Stimulated activated CD8-positive, alpha-beta memory T cell treated with anti-CD3 and anti-CD28 coated beads, Interleukin-7, amount 100 ng/mL, for 48 hours (primary cell): ENCODE results near the gene GMPR.
A peak's percentile ranks its signal among the peaks of the same experiment; 100 is the strongest.

Experiments
- DNase-seq, 2 donors: peaks; one replicate each; pipeline ENCODE4 v3.0.0-alpha.2; 2020; ENCODE audit warnings: low read depth in 1 of 2; ENCODE audit errors: extremely low read depth in 1 of 2

Gene GMPR

GRCh38 chr6:16296061-16296670 is 57.8 kb downstream of the GMPR start:
- DNase-seq = no peak

- DNase-seq = no peak
Observed at GRCh38 chr6:16299861-16300260, 61.5 kb downstream of the GMPR start.

DNA sequence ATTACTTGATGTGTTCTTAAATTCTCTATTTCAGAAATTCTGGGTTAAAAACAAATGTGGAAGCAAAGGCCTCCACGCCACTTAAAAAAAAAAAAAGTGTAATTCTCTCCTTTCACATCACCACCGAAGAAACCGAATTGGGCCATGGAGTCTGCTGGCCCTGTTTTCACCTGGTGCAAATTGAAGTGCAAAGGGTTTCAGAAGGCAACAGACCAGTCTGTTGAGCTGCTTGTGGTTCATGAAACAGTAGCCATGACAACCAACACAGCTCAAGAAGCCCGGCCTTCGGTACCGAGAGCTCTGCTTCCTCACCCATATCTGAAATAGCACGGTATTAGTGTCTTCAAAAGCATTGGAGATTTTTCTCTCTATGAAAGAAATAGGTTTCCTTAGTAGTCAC is 63.1 kb downstream of the GMPR start:
- DNase-seq = no peak

DNA sequence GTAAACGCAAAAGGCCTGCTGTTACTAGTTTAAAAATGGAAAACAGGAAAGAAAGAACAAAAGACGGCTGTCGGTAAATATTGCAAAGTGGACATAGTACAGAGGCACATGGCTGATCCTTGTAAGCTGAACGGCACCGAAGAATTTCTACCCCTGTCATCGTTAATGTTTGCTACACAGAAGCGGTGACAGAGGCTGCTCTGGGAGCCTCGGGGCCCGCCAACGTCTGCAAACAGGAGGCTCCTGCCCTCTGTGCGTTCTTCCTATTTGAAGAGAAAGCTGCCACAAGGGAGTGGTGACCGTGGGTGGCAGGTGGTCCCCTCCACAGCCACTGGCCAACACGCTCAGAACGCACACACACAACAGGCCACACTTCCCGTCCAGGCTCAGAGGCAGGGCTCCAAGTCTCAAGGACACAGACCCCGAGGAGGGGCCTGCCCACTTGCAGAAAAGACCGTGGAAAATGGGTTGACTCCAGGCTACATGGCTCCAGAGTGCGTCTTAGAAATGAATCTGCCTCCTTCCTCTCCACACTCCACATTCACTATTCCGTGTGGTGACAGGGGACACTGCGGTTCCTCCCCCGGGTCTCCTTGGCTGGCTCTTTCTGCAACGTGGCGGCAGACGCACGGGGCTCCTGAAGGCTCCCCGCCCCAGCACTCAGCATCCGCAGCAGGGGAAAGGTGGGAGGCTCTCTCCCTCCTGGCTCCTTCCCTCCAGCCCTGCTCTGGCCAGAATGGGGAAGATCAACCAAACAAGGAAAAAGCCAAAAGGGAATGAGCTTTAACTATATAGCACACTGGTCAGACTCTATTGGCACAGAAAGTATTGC is 64.5 kb downstream of the GMPR start:
- DNase-seq = no peak

GRCh38 chr6:16305246-16305725 is 66.9 kb downstream of the GMPR start:
- peak in 1 of 2 donors; percentile 20 for DNase-seq

DNA sequence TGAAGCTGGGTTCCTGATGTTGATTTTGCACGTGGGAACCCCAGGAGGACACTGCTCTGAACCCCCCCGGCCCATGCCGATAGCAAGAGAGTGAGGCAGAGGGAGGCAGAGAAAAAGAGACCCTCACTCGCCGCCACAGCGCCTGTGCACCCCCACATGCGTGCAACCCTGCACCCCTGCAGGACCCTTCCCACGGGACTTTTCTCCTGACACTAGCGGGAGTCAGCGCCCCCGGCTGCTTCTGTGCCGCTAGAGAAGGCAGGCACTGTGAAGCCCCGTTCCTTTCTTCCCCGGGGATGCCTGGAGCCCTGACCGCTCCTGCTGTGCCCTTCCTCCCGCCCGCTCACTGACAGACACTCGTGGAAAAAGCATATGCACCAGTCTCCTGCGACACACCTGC is 67.4 kb downstream of the GMPR start:
- no peak for DNase-seq

DNA sequence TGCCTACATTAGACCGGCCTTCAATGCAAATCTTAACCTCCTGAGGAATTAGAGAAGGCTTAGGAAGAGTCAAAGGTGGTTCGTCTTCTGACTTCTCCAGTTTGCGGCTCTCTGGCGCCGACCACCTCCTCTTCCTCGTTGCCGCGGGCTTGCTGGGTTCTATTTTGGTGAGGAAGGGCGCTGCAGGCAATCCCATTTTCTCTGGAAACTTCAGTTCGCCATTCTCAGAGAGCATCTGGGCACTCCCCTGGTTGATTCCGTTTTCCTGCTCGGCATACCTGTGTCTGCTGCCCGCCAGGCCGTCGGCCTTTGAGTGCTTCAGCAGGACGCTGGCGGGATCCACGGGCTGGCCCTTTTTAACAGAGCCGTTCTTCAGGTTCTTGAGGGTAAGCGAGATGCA is 67.9 kb downstream of the GMPR start:
- no peak for DNase-seq

- no peak for DNase-seq
Observed at GRCh38 chr6:16311763-16312162, 73.4 kb downstream of the GMPR start.

DNA sequence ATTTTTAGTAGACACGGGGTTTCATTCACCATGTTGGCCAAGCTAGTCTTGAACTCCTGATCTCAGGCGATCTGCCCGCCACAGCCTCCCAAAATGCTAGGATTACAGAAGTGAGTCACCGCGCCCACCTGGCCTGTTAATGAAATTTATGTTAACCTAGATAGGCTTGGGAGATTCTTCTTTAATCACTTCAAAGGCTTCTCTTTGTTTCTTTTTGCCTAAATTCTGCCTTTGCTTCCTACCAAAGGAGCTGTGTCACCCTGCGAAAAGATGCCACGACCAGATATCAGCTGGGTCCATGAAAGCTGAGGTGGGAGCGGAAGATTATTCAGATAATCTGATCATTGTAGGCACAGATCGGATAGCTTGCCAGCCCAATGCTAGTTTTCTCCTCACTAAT is 75.3 kb downstream of the GMPR start:
- no peak for DNase-seq

DNA sequence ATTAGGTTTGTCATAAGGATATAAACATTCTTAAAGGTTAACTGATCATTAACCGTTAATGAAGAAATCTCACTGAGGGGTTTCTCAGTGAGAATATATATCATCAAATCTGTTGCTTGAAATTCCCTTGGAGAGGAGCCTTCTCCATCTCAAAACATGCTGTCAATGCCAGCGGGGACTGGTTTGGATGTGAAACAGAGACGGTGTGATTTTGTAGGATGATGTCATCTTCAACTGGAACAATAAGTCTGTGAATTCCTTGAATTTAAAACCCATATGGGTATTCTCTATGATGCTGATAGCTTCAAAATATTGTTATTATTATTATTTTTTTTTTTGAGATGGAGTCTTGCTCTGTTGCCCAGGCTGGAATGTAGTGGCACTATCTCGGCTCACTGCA is 75.9 kb downstream of the GMPR start:
- no peak for DNase-seq

DNA sequence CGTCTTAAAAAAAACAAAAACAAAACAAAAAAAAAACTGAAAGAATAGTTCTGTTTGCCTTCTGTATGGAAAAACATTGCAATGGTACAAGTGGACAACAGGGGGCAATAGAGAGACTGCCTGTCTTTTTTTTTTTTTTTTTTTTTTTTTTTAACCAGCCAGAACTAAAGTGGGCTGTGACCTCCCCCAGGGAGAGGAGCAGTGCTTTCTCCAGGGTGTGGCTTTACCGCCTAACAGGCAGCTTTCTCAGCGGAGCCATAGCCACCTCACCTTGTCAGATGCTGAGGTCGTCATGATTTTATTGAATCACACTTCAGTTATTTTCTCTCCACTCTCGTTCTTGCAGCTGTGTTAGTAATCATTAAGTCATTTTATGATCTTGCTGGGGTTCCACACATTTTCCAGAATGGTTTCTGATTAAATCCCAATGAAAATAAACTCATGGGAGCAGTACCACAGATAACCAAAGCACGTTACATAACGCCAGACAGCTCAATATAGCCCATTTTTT is 78.4 kb downstream of the GMPR start:
- peak in 1 of 2 donors; percentile 57 for DNase-seq

DNA sequence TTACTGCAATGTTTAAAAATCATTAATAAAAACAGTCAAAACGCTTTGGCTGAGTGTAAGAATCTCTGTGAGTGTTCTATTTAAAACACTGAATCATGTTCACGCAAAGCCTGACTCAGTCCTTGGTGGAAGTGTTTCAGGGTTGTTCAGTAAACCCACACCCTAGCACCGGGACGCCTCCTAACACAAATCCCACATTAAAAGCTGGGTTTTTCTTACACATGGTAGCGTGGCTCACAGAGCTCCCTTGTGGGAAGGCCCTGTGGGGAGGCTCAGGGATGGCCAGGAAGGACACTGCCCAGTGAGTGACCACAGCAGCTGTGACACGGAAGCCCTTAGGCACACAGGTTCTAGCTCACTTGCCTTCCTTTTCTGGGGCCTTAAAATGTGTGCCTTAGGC is 80.2 kb downstream of the GMPR start:
- DNase-seq = peak in 1 of 2 donors; percentile 49

GRCh38 chr6:16318953-16319720 is 80.8 kb downstream of the GMPR start:
- DNase-seq = no peak

DNA sequence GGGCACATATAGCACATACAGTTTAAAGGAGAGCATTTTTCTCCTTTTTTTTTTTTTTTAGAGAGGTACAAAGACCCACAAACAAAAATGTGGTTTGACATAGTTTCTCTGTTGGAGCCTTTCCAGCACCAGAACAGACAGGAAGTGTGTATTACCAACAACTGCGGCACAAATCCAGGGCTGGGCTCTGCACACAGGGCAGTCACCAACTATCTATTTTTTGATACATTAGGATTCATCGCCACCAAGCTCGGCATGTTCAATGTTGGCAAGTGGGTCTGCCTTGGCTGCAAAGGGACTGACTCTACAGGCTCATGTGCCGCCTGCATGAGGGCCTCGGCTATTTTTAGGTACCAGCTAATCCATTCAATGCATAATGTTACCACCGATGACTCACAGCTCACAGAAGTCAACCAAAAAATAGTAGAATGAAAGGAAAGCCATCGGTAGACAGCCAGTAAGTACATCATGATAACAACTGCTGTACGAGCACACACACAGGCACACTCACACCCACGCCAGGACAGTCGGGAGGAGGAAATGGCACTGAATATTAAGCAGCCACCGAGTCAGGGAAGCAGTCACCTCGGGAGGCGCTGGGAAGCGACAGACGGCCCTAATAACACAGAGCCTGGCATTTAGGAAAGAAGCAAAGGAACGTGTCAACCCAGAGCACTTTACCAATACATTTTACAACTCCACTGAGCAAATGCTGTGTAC is 81.6 kb downstream of the GMPR start:
- DNase-seq = peak in 1 of 2 donors; percentile 40

DNA sequence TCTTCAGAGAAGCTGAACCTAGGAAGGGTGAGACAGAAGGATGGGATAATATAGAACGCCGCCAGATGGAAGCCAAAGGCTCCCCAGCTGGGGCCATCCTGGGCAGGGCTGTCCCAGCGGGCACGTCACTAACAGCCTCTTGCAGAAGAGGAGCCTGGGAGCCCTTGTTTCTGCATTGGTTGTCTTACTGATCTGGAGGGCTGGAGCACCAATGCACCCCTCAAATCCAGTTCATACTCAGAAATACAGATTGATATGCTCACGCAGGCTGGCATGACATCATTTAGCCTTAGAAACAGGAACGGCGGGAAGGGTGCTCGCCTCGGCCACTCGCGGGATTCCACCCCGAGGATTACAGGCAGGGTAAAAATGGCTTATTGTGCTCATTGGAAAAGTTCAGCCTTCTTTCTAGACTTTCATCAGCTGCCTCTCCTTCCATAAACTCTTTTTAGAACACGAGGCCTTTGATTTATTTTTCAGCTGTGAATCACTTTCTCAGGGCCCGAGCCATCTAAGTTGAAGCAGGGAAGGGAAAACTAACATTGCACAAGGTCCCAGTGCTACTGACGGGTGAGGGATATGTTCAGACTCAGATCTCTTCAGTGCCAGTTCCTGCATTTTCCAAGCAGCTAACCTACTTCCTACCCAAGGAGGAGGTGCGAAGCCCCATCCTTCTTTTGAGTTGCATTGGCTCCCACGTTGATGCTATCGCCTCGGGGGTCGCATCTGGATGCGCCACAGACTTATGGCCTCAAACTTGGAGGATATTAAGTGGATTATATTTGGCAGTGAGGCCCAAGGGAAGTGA is 82.3 kb downstream of the GMPR start:
- DNase-seq = no peak

DNA sequence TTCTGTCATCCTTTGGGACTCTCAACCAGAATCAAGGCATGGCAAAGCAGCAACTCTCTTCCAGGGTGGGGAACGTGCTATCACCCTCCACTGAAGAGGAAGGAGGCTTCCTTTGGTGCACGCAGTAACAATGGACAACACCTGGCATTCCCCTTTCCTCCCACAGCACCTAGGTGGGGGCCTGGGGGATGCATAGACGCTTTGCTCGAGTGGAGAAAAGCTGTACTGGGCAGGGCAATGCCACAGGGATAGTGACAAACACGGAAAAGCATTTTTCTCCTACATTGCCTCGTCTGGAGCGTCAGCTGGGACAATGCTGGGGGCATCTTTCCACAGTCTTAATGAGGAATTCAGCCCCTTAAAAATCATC is 82.9 kb downstream of the GMPR start:
- no peak for DNase-seq

GRCh38 chr6:16321826-16322225 is 83.4 kb downstream of the GMPR start:
- no peak for DNase-seq

- peak in 1 of 2 donors; percentile 78 for DNase-seq
Observed at GRCh38 chr6:16322666-16323312, 84.4 kb downstream of the GMPR start.

DNA sequence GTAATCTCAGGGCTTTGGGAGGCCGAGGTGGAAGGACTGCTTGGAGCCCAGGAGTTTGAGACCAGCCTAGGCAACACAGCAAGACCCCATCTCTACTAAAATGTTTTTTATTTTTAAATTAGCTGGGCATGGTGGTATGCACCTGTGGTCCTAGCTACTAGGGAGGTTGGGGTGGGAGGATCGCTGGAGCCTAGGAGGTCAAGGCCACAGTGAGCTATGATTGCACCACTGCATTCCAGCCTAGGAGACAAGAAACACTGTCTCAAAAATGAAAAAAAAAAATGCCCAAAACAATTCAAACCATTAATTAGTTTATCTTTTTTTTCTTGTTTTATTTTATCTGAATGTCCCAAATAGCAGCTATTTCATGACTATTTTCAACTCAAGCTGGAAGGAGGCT is 85.8 kb downstream of the GMPR start:
- DNase-seq = no peak
